Heart left ventricle (tissue), 16 donors: ENCODE results near the gene PLA2G4B. TPM values are rescaled to one million over a fixed set of nuclear protein-coding genes. Genes with fewer than 3 reads are reported as not detected.

Experiments used
- ATAC-seq, 4 donors: fragments of 200-7000 bp; cut with Tn5 transposase; one replicate each; pipeline ENCODE4 v1.9.1; 2020 to 2022; ENCODE audit warnings: moderate library complexity in 4 of 4, mild to moderate bottlenecking in 3 of 4, moderate number of reproducible peaks in 1 of 4
- DNase-seq, 5 donors: peaks; one replicate each; pipeline ENCODE4 v3.0.0-alpha.2; 2020
- H3K27ac ChIP-seq, 12 donors: fragments of 200-600 bp; sonication (generic) in 4 of 12; one replicate each; pipeline versions ENCODE4 v1.5.0 to v1.8.0; 2016 to 2022; ENCODE audit warnings: mild to moderate bottlenecking in 2 of 12
- H3K27me3 ChIP-seq, 9 donors: fragments of 200-600 bp; sonication (generic) in 2 of 9; one replicate each; pipeline versions ENCODE4 v1.5.1 to v1.8.0; 2016 to 2022; ENCODE audit warnings: mild to moderate bottlenecking in 3 of 9
- H3K36me3 ChIP-seq, 9 donors: fragments of 200-600 bp; sonication (generic) in 2 of 9; one replicate each; pipeline versions ENCODE4 v1.5.0 to v1.8.0; 2018 to 2022; ENCODE audit warnings: mild to moderate bottlenecking in 2 of 9
- H3K4me1 ChIP-seq, 12 donors: fragments of 200-600 bp; sonication (generic) in 4 of 12; one replicate each; pipeline versions ENCODE4 v1.5.0 to v1.8.0; 2016 to 2022; ENCODE audit warnings: mild to moderate bottlenecking in 3 of 12
- H3K4me3 ChIP-seq, 12 donors: fragments of 200-600 bp; sonication (generic) in 4 of 12; one replicate each; pipeline versions ENCODE4 v1.5.0 to v1.8.0; 2017 to 2022; ENCODE audit warnings: mild to moderate bottlenecking in 9 of 12, moderate library complexity in 4 of 12
- H3K9me3 ChIP-seq, 12 donors: fragments of 200-600 bp; sonication (generic) in 4 of 12; one replicate each; pipeline versions ENCODE4 v1.5.0 to v1.8.0; 2016 to 2022; ENCODE audit warnings: mild to moderate bottlenecking in 1 of 12
- CTCF ChIP-seq, 12 donors: fragments of 200-600 bp; sonication (generic) in 4 of 12; IDR thresholded peaks; one replicate each; pipeline versions ENCODE4 v1.5.0 to v1.8.0; 2018 to 2022; ENCODE audit warnings: antibody characterized with exemption in 12 of 12, mild to moderate bottlenecking in 5 of 12
- POLR2A ChIP-seq, 2 donors: fragments of 450-650 bp; IDR thresholded peaks; one replicate each; pipeline ENCODE4 v1.6.1; 2017; ENCODE audit warnings: antibody characterized with exemption in 2 of 2, mild to moderate bottlenecking in 2 of 2, moderate library complexity in 2 of 2
- WGBS, 4 donors: extraction: QIAGEN DNeasy Blood & Tissue Kit in 2 of 4; methylation state at CpG; one replicate each; pipeline versions ENCODE4 v1.1.5 to v1.1.7; 2013 to 2018; 5-methylcytosine and 5-hydroxymethylcytosine counted together
- intact Hi-C, 10 donors: fragments of 100-400 bp; cut with DNase I; formaldehyde crosslinking; loops; one replicate each; pipeline versions ENCODE4 v1.11.1 to v1.14.2; 2022
- polyA plus RNA-seq, 2 donors: library from polyadenylated mRNA; stranded (reverse); fragments of 200-250 nt; gene quantifications; one replicate each; pipeline ENCODE4 v1.2.3, GENCODE V29; 2013
- total RNA-seq, 9 donors: library from RNA; depleted of rRNA in 2 of 9; stranded (reverse); fragments of >200 nt in 2 of 9; fragmentation: NEBNext Ultra II Directional in 3 of 9; extraction: Animal tissue kit (Norgen Biotek cat#: 25700) in 3 of 9; gene quantifications; one replicate each; pipeline versions ENCODE4 v1.1.0 to v1.2.4, GENCODE V29; 2016 to 2023
- donor health status: ischemic (EF 13 %, LVEDD 7.1; RV severe dilation, severe dysfunction).
- donor health status: healthy with polysubstance abuse.
- donor health status: DM: no; HTN: yes; CAD: no.
- donor health status: DM: no; HTN: no; CAD: no.
- donor health status: ischemic (EF 25% LVEDD 6.9; RV normal size, moderate dysfunction).
- donor health status: ischemic (EF 25% LVEDD 5.7; RV mildly dilated, moderate dysfunction).
- donor health status: healthy.
- donor health status: DM: yes; HTN: yes; CAD: no.
- donor health status: ischemic (EF 35%, LVEDD 5.7; RV mildly dilated, moderate dysfunction).
- donor health status: nonischemic (EF 11% LVEDD 7.7; RV severe dilation, severe dysfunction).
- donor health status: DM: yes; HTN: yes; CAD: no.
- donor health status: PGD.
- donor health status: ischemic (EF 29% LVEDD 5.4; RV normal size, mild dysfunction).
- donor health status: nonischemic (EF 23%, LVEDD 6.1; RV moderate dilation, normal function).

The PLA2G4B gene
- total and polyA plus RNA-seq, 11 donors = 0.38 to 6.0 (median 2.8) TPM

GRCh38 chr15:41798607-41799487 is 39.8 kb upstream of the PLA2G4B start:
- Histone ChIP-seq H3K36me3 (peaks cover 0 to 27% (median 16%) of the 10 kb centered on the region in 9 donors), H3K27me3 (no peaks in the 10 kb centered on the region), H3K4me3 (no peak overlapping the region), H3K4me1 (peaks cover 0 to 36% (median 14%) of the 10 kb centered on the region in 12 donors), H3K27ac (no peak overlapping the region), H3K9me3 (no peaks in the 10 kb centered on the region)
- TF ChIP-seq POLR2A (IDR thresholded peaks at IDR 0.05) (no peak), CTCF (IDR thresholded peaks at IDR 0.05) (no peak)
- intact Hi-C loops = no loop called here
- ATAC-seq = peak in 3 of 4 donors; percentile 50 to 68 (median 60)
- WGBS, 4 donors = 71 to 79% (median 77%) methylated on average over 9 of the region's 9 CpGs
- no peak for DNase-seq

DNA sequence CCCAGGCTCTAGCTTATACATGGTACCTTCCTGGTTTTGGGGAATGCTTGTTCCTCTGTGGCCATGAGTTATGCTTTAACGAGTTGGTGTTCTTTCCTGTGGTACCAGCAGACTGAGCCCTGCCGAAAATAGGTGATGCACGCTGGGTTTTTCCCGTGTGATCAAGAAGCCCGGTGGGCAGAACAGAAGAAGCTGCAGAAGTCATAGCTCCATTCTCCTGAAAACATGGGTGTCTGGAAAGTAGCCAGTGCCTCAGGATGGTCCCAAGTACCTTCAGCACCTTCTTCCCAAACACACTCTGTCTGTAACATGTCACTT is 39.2 kb upstream of the PLA2G4B start:
- Histone ChIP-seq H3K27me3 (no peaks in the 10 kb centered on the region), H3K4me1 (peaks cover 0 to 38% (median 14%) of the 10 kb centered on the region in 12 donors), H3K36me3 (peaks cover 0 to 27% (median 16%) of the 10 kb centered on the region in 9 donors), H3K9me3 (no peaks in the 10 kb centered on the region), H3K4me3 (no peak overlapping the region), H3K27ac (no peak overlapping the region)
- TF ChIP-seq CTCF (IDR thresholded peaks at IDR 0.05) (no peak), POLR2A (IDR thresholded peaks at IDR 0.05) (no peak)
- ATAC-seq (no peak), DNase-seq (no peak)
- intact Hi-C loops = no loop called here
- 84 to 96% (median 90%) methylated on average over 5 of the region's 5 CpGs for WGBS, 4 donors

DNA sequence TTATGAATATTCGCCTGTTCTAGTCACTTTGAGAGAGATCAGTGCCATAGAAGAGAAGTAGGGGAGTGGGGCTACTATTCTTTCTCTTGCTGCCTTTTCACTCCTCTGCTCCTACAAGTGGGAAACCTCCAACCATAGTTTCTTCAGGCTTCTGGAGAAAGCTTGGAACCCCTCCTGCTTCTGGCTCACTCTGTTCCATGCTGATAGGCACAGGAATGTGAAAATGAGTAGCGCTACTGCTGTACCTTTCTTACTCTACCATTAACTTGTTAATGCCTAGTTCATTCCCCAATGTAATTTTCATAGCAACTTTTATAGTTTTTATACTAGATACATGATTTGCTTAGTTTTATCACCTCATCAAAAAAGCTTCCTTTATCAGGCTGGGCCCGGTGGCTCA is 37.5 kb upstream of the PLA2G4B start:
- Histone ChIP-seq H3K9me3 (no peaks in the 10 kb centered on the region), H3K27me3 (no peaks in the 10 kb centered on the region), H3K27ac (no peak overlapping the region), H3K4me3 (no peak overlapping the region), H3K36me3 (peaks cover 0 to 27% (median 16%) of the 10 kb centered on the region in 9 donors), H3K4me1 (peaks cover 1 to 39% (median 10%) of the 10 kb centered on the region in 12 donors)
- WGBS, 4 donors = 86 to 94% (median 91%) methylated on average over 3 of the region's 3 CpGs
- intact Hi-C loops = no loop called here
- no peak for ATAC-seq
- no peak for TF ChIP-seq POLR2A (IDR thresholded peaks at IDR 0.05)
- no peak for TF ChIP-seq CTCF (IDR thresholded peaks at IDR 0.05)
- no peak for DNase-seq

DNA sequence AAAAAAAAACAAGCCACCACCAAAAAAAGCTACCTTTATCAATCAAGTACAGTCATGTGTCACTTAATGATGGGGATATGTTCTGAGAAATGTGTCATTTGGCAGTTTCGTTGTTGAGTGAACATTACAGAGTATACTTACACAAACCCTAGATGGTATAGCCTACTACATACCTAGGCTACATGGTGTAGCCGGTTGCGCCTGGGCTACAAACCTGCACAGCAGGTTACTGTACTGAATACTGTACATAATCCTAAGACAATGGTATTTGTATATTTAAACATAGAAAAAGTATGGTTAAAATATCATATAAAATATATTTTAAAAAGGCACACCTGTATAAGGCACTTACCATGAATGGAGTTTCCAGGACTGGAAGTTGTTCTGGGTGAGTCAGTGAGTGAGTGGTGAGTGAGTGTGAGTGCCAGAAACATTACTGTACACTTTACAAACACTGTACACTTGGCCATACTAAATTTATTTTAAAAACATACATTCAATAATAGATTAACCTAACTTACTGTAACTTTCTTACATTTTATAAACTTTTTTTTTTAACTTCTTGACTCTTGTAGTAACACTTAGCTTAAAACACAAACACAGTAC is 36.7 kb upstream of the PLA2G4B start:
- DNase-seq (no peak), ATAC-seq (no peak)
- peaks cover 0 to 39% (median 6%) of the 10 kb centered on the region in 12 donors for H3K4me1 ChIP-seq
- H3K9me3 ChIP-seq = no peaks in the 10 kb centered on the region
- TF ChIP-seq POLR2A (IDR thresholded peaks at IDR 0.05) (no peak), CTCF (IDR thresholded peaks at IDR 0.05) (no peak)
- intact Hi-C loops = no loop called here
- no peak overlapping the region for H3K4me3 ChIP-seq
- WGBS, 4 donors = 91 to 97% (median 94%) methylated on average over 3 of the region's 3 CpGs
- H3K36me3 ChIP-seq = peaks cover 0 to 27% (median 16%) of the 10 kb centered on the region in 9 donors
- no peak overlapping the region for H3K27ac ChIP-seq
- no peaks in the 10 kb centered on the region for H3K27me3 ChIP-seq
